Breast epithelium (tissue), 4 donors: ENCODE measurements around the gene SEL1L3. TPM values are rescaled to one million over a fixed set of nuclear protein-coding genes. Genes with fewer than 3 reads are reported as not detected.

Experiments used
- DNase-seq, 2 donors: peaks; one replicate each; pipeline ENCODE4 v3.0.0-alpha.2; 2019; ENCODE audit warnings: low spot score in 2 of 2
- H3K27ac ChIP-seq, 2 donors: fragments of 200-600 bp; sonication (generic) in 1 of 2; one replicate each; pipeline ENCODE4 v1.5.1; 2016 to 2019; ENCODE audit warnings: mild to moderate bottlenecking in 1 of 2
- H3K27me3 ChIP-seq, 2 donors: fragments of 200-600 bp; sonication (generic) in 1 of 2; one replicate each; pipeline versions ENCODE4 v1.5.1 to v1.6.0; 2017 to 2019; ENCODE audit warnings: control low read depth in 1 of 2, mild to moderate bottlenecking in 1 of 2
- H3K36me3 ChIP-seq: fragments of 200-600 bp; one replicate; pipeline ENCODE4 v1.5.1; 2019
- H3K4me1 ChIP-seq, 2 donors: fragments of 200-600 bp; sonication (generic); one replicate each; pipeline ENCODE4 v1.5.1; 2016 to 2019; ENCODE audit warnings: control low read depth in 1 of 2
- H3K4me3 ChIP-seq, 3 donors: fragments of 200-600 bp; sonication (generic); 1 replicate in 2 of 3; 2 replicates in 1 of 3; pipeline ENCODE4 v1.5.1; 2016 to 2019; ENCODE audit warnings: mild to moderate bottlenecking in 3 of 3, moderate library complexity in 2 of 3
- H3K9me3 ChIP-seq, 2 donors: fragments of 200-600 bp; sonication (generic) in 1 of 2; one replicate each; pipeline ENCODE4 v1.5.1; 2016 to 2019; ENCODE audit warnings: control low read depth in 1 of 2
- POLR2A ChIP-seq: fragments of 450-650 bp; IDR thresholded peaks from one replicate; pipeline ENCODE4 v1.6.1; 2016; ENCODE audit warnings: antibody characterized with exemption, mild to moderate bottlenecking, moderate library complexity
- POLR2AphosphoS5 ChIP-seq, 3 donors: sonication (generic); formaldehyde crosslinking; IDR thresholded peaks; one replicate each; pipeline ENCODE4 v1.6.1; 2017; ENCODE audit warnings: antibody characterized with exemption in 3 of 3
- intact Hi-C: fragments of 100-400 bp; cut with DNase I; formaldehyde crosslinking; loops from one replicate; pipeline ENCODE4 v1.15.1; 2023; ENCODE audit warnings: low total_unique reads
- total RNA-seq, 3 donors: library from RNA; depleted of rRNA; stranded (reverse); fragments of >200 nt; gene quantifications; one replicate each; pipeline ENCODE4 v1.1.0, GENCODE V29; 2016
- TF ChIP-seq, protein P1 (sequence below), 3 donors: fragments of 450-650 bp; IDR thresholded peaks; one replicate each; pipeline ENCODE4 v1.5.1; 2016 to 2017; ENCODE audit warnings: antibody characterized with exemption in 3 of 3, mild to moderate bottlenecking in 3 of 3, moderate library complexity in 3 of 3

The SEL1L3 gene
- total RNA-seq, 3 donors from 2014 or later = 10.7 to 15.5 (median 14.7) TPM

DNA sequence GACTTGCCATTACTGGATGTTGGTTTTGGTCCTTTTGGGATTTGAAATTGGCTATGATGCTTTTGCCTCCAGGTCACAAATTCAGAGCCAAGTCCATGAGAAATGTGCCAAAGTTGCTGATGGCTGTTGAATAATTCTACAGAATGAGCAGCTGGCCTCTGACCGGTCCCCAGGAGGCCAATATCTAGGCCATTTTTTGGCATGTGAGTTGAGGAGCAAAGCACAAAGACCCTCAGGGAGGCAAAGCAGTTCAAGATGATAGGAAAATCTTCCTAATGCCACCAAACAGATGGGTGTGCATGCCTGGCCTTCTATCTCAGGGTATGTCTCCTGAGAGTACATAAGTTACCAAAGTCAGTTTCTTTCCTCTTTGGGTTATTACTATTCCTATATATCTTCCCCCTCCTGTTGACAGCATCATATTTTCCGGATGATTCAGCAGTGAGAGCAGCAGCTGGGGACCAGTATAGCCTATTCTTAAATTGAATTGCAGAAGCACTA lies 44.4 kb downstream of the SEL1L3 start:
- Histone ChIP-seq H3K27ac (no peak overlapping the region), H3K27me3 (no peaks in the 10 kb centered on the region), H3K9me3 (no peaks in the 10 kb centered on the region), H3K36me3 (no peaks in the 10 kb centered on the region), H3K4me3 (no peak overlapping the region), H3K4me1 (no peaks in the 10 kb centered on the region)
- intact Hi-C loops = no loop called here
- no peak for DNase-seq
- TF ChIP-seq POLR2AphosphoS5 (IDR thresholded peaks at IDR 0.05) (no peak), POLR2A (no peak)
- TF ChIP-seq, protein P1, sequence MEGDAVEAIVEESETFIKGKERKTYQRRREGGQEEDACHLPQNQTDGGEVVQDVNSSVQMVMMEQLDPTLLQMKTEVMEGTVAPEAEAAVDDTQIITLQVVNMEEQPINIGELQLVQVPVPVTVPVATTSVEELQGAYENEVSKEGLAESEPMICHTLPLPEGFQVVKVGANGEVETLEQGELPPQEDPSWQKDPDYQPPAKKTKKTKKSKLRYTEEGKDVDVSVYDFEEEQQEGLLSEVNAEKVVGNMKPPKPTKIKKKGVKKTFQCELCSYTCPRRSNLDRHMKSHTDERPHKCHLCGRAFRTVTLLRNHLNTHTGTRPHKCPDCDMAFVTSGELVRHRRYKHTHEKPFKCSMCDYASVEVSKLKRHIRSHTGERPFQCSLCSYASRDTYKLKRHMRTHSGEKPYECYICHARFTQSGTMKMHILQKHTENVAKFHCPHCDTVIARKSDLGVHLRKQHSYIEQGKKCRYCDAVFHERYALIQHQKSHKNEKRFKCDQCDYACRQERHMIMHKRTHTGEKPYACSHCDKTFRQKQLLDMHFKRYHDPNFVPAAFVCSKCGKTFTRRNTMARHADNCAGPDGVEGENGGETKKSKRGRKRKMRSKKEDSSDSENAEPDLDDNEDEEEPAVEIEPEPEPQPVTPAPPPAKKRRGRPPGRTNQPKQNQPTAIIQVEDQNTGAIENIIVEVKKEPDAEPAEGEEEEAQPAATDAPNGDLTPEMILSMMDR (IDR thresholded peaks at IDR 0.05) = no peak

DNA sequence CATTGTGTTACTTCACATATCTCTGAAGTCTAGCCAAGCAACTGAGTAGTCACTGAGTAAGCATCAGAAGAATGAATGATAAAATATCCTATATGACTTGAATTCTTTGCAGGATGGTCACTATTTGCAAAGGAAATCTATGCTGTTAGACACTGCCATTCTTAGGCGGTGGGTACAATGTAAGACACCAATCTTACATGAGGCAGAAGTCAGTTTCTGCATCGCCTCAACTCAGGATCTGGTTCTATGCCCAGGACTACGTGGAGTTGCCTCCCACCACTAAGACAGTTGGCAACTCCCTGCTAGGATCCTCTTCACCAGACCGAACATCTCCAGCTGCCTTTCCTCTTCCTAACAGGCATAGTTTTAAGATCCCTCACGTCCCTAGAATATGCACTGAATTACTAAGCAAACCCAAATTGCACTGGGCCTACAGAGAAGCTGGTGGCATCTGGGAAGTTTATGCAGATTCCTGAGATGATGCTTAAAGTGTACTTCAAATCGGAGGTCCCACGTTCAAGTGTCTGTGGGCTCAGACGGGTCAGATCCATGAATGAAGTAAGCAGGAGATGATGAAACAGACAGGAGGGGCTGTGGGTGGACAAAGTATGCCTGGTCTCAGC lies 45.6 kb downstream of the SEL1L3 start:
- no peaks in the 10 kb centered on the region for H3K36me3 ChIP-seq
- no peak for DNase-seq
- no peak overlapping the region for H3K4me3 ChIP-seq
- intact Hi-C loops = no loop called here
- no peak for TF ChIP-seq POLR2A
- TF ChIP-seq POLR2AphosphoS5 (IDR thresholded peaks at IDR 0.05) = no peak
- no peaks in the 10 kb centered on the region for H3K4me1 ChIP-seq
- no peaks in the 10 kb centered on the region for H3K27me3 ChIP-seq
- no peak overlapping the region for H3K27ac ChIP-seq
- no peaks in the 10 kb centered on the region for H3K9me3 ChIP-seq

DNA sequence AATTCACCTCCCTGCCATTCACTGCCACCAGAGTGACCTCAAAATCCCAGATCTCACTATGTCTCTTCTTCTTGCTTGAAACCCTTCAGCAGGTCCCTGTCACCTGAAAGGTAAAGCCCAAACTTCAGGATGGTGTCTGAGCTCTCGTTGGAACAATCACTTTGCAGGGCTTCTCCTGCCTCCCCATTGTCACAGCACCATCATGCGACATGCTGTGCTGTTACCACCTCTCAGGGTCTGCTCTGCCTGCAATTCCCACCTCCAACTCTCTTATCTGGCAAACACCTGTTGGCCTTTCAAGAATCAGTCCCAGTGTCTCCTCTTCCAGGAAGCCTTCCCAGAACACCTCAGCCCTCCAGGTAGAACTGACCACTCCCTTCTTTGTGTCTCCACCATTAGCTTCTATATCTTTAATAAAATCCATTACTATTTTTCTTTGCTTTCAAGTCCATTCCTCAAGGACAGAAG lies 46.2 kb downstream of the SEL1L3 start:
- H3K27me3 ChIP-seq = no peaks in the 10 kb centered on the region
- no peak for DNase-seq
- H3K4me3 ChIP-seq = no peak overlapping the region
- no peaks in the 10 kb centered on the region for H3K4me1 ChIP-seq
- no peaks in the 10 kb centered on the region for H3K36me3 ChIP-seq
- intact Hi-C loops = no loop called here
- H3K27ac ChIP-seq = no peak overlapping the region
- H3K9me3 ChIP-seq = no peaks in the 10 kb centered on the region
- TF ChIP-seq POLR2A (no peak), POLR2AphosphoS5 (IDR thresholded peaks at IDR 0.05) (no peak)
- TF ChIP-seq, protein P1 (IDR thresholded peaks at IDR 0.05) = no peak

DNA sequence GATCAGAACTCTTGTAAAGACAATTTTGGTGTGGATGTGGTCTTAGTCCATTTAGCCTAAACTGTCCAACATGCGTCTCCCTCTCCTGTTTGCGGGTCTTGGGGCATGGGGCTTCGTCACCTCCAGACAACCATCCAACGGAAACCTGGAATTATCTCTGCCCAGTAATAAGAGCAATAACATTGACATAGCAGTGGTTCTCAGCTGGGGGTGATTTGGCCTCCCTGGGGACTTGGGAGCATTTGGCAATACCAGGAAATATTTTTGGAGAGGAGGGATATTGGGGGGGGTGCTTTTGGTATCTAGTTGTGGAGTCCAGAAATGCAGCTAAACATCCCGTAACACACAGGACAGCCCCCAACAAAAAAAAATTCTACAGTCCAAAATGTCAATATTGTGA lies 47.2 kb downstream of the SEL1L3 start:
- H3K9me3 ChIP-seq = no peaks in the 10 kb centered on the region
- no peaks in the 10 kb centered on the region for H3K4me1 ChIP-seq
- no peak overlapping the region for H3K4me3 ChIP-seq
- no peak for DNase-seq
- H3K27ac ChIP-seq = no peak overlapping the region
- no peaks in the 10 kb centered on the region for H3K36me3 ChIP-seq
- intact Hi-C loops = no loop called here
- no peaks in the 10 kb centered on the region for H3K27me3 ChIP-seq
- TF ChIP-seq POLR2AphosphoS5 (IDR thresholded peaks at IDR 0.05) (no peak), POLR2A (no peak)
- TF ChIP-seq, protein P1 (IDR thresholded peaks at IDR 0.05) = no peak

DNA sequence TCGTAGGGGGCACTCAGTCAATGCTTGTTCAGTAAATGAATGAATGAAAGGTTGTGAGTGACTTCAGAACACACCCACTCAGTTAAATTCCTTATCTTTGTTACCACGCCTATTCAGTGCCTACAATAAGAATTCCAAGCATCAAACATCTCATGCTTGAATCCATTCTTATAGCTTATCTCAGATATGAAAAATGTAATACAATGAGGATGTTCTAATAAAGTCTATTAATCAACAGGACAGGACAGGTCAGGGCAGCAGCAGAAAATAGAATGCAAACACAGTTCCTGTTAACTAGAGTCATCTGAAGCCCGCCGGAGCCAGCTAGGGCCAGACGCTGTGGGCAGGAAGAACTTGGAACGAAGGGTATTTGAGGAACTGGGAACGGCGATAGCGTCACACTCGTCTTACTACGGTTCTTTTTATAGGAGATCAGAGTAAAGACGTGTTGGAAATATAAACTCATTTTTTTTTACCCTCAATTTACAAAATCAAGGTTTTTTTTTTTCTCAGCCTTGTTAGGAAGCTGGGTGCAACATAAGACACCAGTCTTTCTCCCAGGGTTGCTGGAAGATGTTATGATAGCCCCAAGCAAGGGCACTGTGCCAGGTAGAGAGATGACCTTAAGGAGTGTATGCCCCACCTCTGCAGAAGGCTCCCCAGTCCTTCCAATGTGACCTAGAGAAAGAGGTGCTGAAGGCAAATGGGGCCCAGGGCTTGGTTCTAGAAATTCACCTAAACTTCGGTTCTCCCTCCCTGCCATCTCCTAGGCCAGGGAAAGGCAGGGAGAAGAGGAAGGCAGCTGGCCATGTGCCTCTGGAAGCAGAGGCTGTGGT lies 48.3 kb downstream of the SEL1L3 start:
- no peaks in the 10 kb centered on the region for H3K9me3 ChIP-seq
- H3K27ac ChIP-seq = peak overlapping the region in 1 of 2 donors; percentile 43
- no peaks in the 10 kb centered on the region for H3K36me3 ChIP-seq
- no peaks in the 10 kb centered on the region for H3K4me1 ChIP-seq
- no peak for DNase-seq
- no peaks in the 10 kb centered on the region for H3K27me3 ChIP-seq
- H3K4me3 ChIP-seq = no peak overlapping the region
- TF ChIP-seq POLR2A (no peak), POLR2AphosphoS5 (IDR thresholded peaks at IDR 0.05) (no peak)
- TF ChIP-seq, protein P1 (IDR thresholded peaks at IDR 0.05) = no peak
- intact Hi-C loops = no loop called here
